ENCODE results near the gene RFX8. TPM values are rescaled to one million over a fixed set of nuclear protein-coding genes. Genes with fewer than 3 reads are reported as not detected.

The RFX8 gene
- total RNA-seq, 1 experiment from 2014 or later, result not detected

- H3K4me3 Mint-ChIP-seq (ENCODE audit: unreplicated experiment), result no peak overlapping the region
- no peak overlapping the region for H3K27ac Mint-ChIP-seq (ENCODE audit: low read depth, unreplicated experiment)
- H3K36me3 Mint-ChIP-seq (ENCODE audit: insufficient read depth, unreplicated experiment), result no peaks in the 10 kb centered on the region
- no TSS peak for BruUV-seq (replicated peaks)
- no peak for DNase-seq (ENCODE audit: unreplicated experiment)
- H3K9me3 Mint-ChIP-seq (ENCODE audit: unreplicated experiment), result no peaks in the 10 kb centered on the region
- TF ChIP-seq CTCF (IDR thresholded peaks at IDR 0.05; ENCODE audit: unreplicated experiment), result no peak
- intact Hi-C loops (cut with micrococcal nuclease), result no loop called here
- POLR2A ChIA-PET, result no interaction called here
- no peaks in the 10 kb centered on the region for H3K27me3 Mint-ChIP-seq (ENCODE audit: insufficient read depth, unreplicated experiment)
- H3K4me1 Mint-ChIP-seq (ENCODE audit: insufficient read depth, unreplicated experiment), result no peaks in the 10 kb centered on the region
- CTCF ChIA-PET, result interaction anchor here (0.7 kb wide), 1 partner anchor 72 kb away, joined by 3 read pairs; no protein-coding TSS in a partner anchor
Measured at GRCh38 chr2:101426822-101427221, 48.1 kb downstream of the RFX8 start.

- Mint-ChIP-seq H3K27ac (ENCODE audit: low read depth, unreplicated experiment) (no peak overlapping the region), H3K27me3 (ENCODE audit: insufficient read depth, unreplicated experiment) (no peaks in the 10 kb centered on the region), H3K4me1 (ENCODE audit: insufficient read depth, unreplicated experiment) (peaks cover 6% of the 10 kb centered on the region), H3K9me3 (ENCODE audit: unreplicated experiment) (no peaks in the 10 kb centered on the region), H3K4me3 (ENCODE audit: unreplicated experiment) (no peak overlapping the region), H3K36me3 (ENCODE audit: insufficient read depth, unreplicated experiment) (no peaks in the 10 kb centered on the region)
- BruUV-seq (replicated peaks), result no TSS peak
- no peak for TF ChIP-seq CTCF (IDR thresholded peaks at IDR 0.05; ENCODE audit: unreplicated experiment)
- ChIA-PET CTCF (interaction anchor here (0.6 to 1.8 kb wide), 4 partner anchors 23 to 463 kb away, joined by 3 to 6 read pairs (median 4); no protein-coding TSS in a partner anchor), POLR2A (no interaction called here)
- DNase-seq (ENCODE audit: unreplicated experiment), result no peak
- intact Hi-C loops (cut with micrococcal nuclease), result no loop called here
Measured at GRCh38 chr2:101420623-101421022, 54.3 kb downstream of the RFX8 start.

GRCh38 chr2:101419096-101419663 is 55.7 kb downstream of the RFX8 start:
- Mint-ChIP-seq H3K4me3 (ENCODE audit: unreplicated experiment) (no peak overlapping the region), H3K27ac (ENCODE audit: low read depth, unreplicated experiment) (no peak overlapping the region), H3K36me3 (ENCODE audit: insufficient read depth, unreplicated experiment) (no peaks in the 10 kb centered on the region), H3K4me1 (ENCODE audit: insufficient read depth, unreplicated experiment) (peaks cover 6% of the 10 kb centered on the region), H3K9me3 (ENCODE audit: unreplicated experiment) (no peaks in the 10 kb centered on the region), H3K27me3 (ENCODE audit: insufficient read depth, unreplicated experiment) (no peaks in the 10 kb centered on the region)
- BruUV-seq (replicated peaks), result no TSS peak
- intact Hi-C loops (cut with micrococcal nuclease), result loop anchor here (1.0 to 5.0 kb wide), 7 partner anchors 77 to 823 kb away; partner anchors contain the start of gene MAP4K4
- TF ChIP-seq CTCF (IDR thresholded peaks at IDR 0.05; ENCODE audit: unreplicated experiment), result peak; percentile 67
- POLR2A ChIA-PET, result interaction anchor here (0.6 to 1.4 kb wide), 8 partner anchors 16 to 413 kb away, joined by 3 to 5 read pairs (median 3); partner anchors contain the start of gene CREG2
- peak; percentile 75 for DNase-seq (ENCODE audit: unreplicated experiment)
- CTCF ChIA-PET, result interaction anchor here (0.5 to 4.7 kb wide), 41 partner anchors 9 to 824 kb away, joined by 3 to 35 read pairs (median 4); partner anchors contain the start of gene RNF149

- intact Hi-C loops (cut with micrococcal nuclease), result loop anchor here (1.0 to 5.0 kb wide), 7 partner anchors 76 to 824 kb away; partner anchors contain the start of gene MAP4K4
Measured at GRCh38 chr2:101418460-101419095, 56.3 kb downstream of the RFX8 start.

More at GRCh38 chr2:101418460-101419095, 56.3 kb downstream of the RFX8 start:
- no peak overlapping the region for H3K27ac Mint-ChIP-seq (ENCODE audit: low read depth, unreplicated experiment)
- POLR2A ChIA-PET, result interaction anchor here (0.6 to 1.4 kb wide), 8 partner anchors 17 to 413 kb away, joined by 3 to 5 read pairs (median 3); partner anchors contain the start of gene CREG2
- TF ChIP-seq CTCF (IDR thresholded peaks at IDR 0.05; ENCODE audit: unreplicated experiment), result no peak
- peaks cover 6% of the 10 kb centered on the region for H3K4me1 Mint-ChIP-seq (ENCODE audit: insufficient read depth, unreplicated experiment)
- DNase-seq (ENCODE audit: unreplicated experiment), result no peak
- no peak overlapping the region for H3K4me3 Mint-ChIP-seq (ENCODE audit: unreplicated experiment)
- no peaks in the 10 kb centered on the region for H3K27me3 Mint-ChIP-seq (ENCODE audit: insufficient read depth, unreplicated experiment)
- H3K36me3 Mint-ChIP-seq (ENCODE audit: insufficient read depth, unreplicated experiment), result no peaks in the 10 kb centered on the region
- CTCF ChIA-PET, result interaction anchor here (0.5 to 4.7 kb wide), 43 partner anchors 9 to 823 kb away, joined by 3 to 35 read pairs (median 4); partner anchors contain the start of gene RNF149
- BruUV-seq (replicated peaks), result no TSS peak
- H3K9me3 Mint-ChIP-seq (ENCODE audit: unreplicated experiment), result no peaks in the 10 kb centered on the region

All from MCF 10A (cell line).